ENCODE results near the gene EVA1B.
A peak's percentile ranks its signal among the peaks of the same experiment; 100 is the strongest.

The EVA1B gene

GRCh38 chr1:36346741-36347370, 23.4 kb upstream of the EVA1B start:
- no peak for DNase-seq (ENCODE audit: low read depth in 3 of 3)

- no peak for DNase-seq (ENCODE audit: low read depth in 3 of 3)
Measured at GRCh38 chr1:36345353-36345752, 21.9 kb upstream of the EVA1B start.

GRCh38 chr1:36344395-36344680, 20.9 kb upstream of the EVA1B start:
- DNase-seq (ENCODE audit: low read depth in 3 of 3), result no peak

GRCh38 chr1:36343651-36344394, 20.4 kb upstream of the EVA1B start:
- DNase-seq (ENCODE audit: low read depth in 3 of 3), result no peak

- peak in 2 of 3 experiments; percentile 37 to 45 for DNase-seq (ENCODE audit: low read depth in 3 of 3)
Measured at GRCh38 chr1:36342426-36343185, 19.2 kb upstream of the EVA1B start.

- DNase-seq (ENCODE audit: low read depth in 3 of 3), result no peak
Measured at GRCh38 chr1:36341626-36342320, 18.3 kb upstream of the EVA1B start.

GRCh38 chr1:36339615-36340014, 16.2 kb upstream of the EVA1B start:
- no peak for DNase-seq (ENCODE audit: low read depth in 3 of 3)

GRCh38 chr1:36339215-36339614, 15.8 kb upstream of the EVA1B start:
- DNase-seq (ENCODE audit: low read depth in 3 of 3), result no peak

GRCh38 chr1:36337830-36338229, 14.4 kb upstream of the EVA1B start:
- DNase-seq (ENCODE audit: low read depth in 3 of 3), result no peak

- no peak for DNase-seq (ENCODE audit: low read depth in 3 of 3)
Measured at GRCh38 chr1:36330940-36331339, 7.5 kb upstream of the EVA1B start.

GRCh38 chr1:36329817-36330216, 6.4 kb upstream of the EVA1B start:
- no peak for DNase-seq (ENCODE audit: low read depth in 3 of 3)

GRCh38 chr1:36328713-36329112, 5.3 kb upstream of the EVA1B start:
- DNase-seq (ENCODE audit: low read depth in 3 of 3), result no peak

- no peak for DNase-seq (ENCODE audit: low read depth in 3 of 3)
Measured at GRCh38 chr1:36328088-36328480, 4.6 kb upstream of the EVA1B start.

GRCh38 chr1:36327421-36328087, 4.1 kb upstream of the EVA1B start:
- no peak for DNase-seq (ENCODE audit: low read depth in 3 of 3)

GRCh38 chr1:36326499-36326898, 3.1 kb upstream of the EVA1B start:
- no peak for DNase-seq (ENCODE audit: low read depth in 3 of 3)

- no peak for DNase-seq (ENCODE audit: low read depth in 3 of 3)
Measured at GRCh38 chr1:36324353-36324703, 883 bp upstream of the EVA1B start.

- DNase-seq (ENCODE audit: low read depth in 3 of 3), result no peak
Measured at GRCh38 chr1:36322786-36323635, 434 bp downstream of the EVA1B start.

- no peak for DNase-seq (ENCODE audit: low read depth in 3 of 3)
Measured at GRCh38 chr1:36322041-36322785, 1.2 kb downstream of the EVA1B start.

GRCh38 chr1:36321119-36321951, 2.1 kb downstream of the EVA1B start:
- no peak for DNase-seq (ENCODE audit: low read depth in 3 of 3)

- DNase-seq (ENCODE audit: low read depth in 3 of 3), result no peak
Measured at GRCh38 chr1:36320767-36321118, 2.7 kb downstream of the EVA1B start.
